ENCODE data around the gene MAMLD1. TPM values are rescaled to one million over a fixed set of nuclear protein-coding genes. Genes with fewer than 3 reads are reported as not detected.

MAMLD1 gene
- total RNA-seq, 1 donor from 2014 or later = 0.25 TPM

GRCh38 chrX:150329868-150330267, 33.2 kb upstream of the MAMLD1 start:
- Mint-ChIP-seq H3K27me3 (ENCODE audit: unreplicated experiment) (peaks cover 2% of the 10 kb centered on the region), H3K27ac (ENCODE audit: unreplicated experiment) (no peak overlapping the region), H3K9me3 (ENCODE audit: unreplicated experiment) (no peaks in the 10 kb centered on the region), H3K4me3 (ENCODE audit: unreplicated experiment) (no peak overlapping the region), H3K36me3 (ENCODE audit: unreplicated experiment) (peaks cover under 1% of the 10 kb centered on the region), H3K4me1 (ENCODE audit: low read depth, unreplicated experiment) (no peaks in the 10 kb centered on the region)
- DNase-seq = no peak
- TF ChIP-seq CTCF (IDR thresholded peaks at IDR 0.05; ENCODE audit: partially characterized antibody, unreplicated experiment) = no peak

GRCh38 chrX:150332023-150332422, 31.1 kb upstream of the MAMLD1 start:
- Mint-ChIP-seq H3K4me1 (ENCODE audit: low read depth, unreplicated experiment) (no peaks in the 10 kb centered on the region), H3K27ac (ENCODE audit: unreplicated experiment) (no peak overlapping the region), H3K36me3 (ENCODE audit: unreplicated experiment) (no peaks in the 10 kb centered on the region), H3K9me3 (ENCODE audit: unreplicated experiment) (no peaks in the 10 kb centered on the region), H3K27me3 (ENCODE audit: unreplicated experiment) (no peaks in the 10 kb centered on the region), H3K4me3 (ENCODE audit: unreplicated experiment) (no peak overlapping the region)
- DNase-seq = no peak
- no peak for TF ChIP-seq CTCF (IDR thresholded peaks at IDR 0.05; ENCODE audit: partially characterized antibody, unreplicated experiment)

DNA sequence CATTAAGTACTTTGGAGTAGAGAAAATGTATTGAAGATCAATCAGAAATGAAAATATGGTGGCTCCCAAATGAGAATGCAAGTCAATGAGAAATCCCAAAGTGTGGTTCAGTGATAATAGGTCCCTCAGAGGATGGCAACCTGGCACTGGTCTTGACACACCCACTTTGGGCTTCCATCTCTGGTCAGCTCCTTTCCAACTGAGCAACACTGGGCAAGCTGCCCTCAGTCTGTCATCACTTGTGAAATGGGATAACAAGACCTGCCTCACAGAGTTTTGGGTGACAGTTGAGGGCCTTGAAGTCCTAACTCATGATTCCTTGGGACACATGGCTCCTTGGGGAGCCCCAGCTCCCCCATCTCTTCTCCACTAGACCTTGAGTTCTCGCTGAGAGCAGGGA, 29.0 kb upstream of the MAMLD1 start:
- H3K27ac Mint-ChIP-seq (ENCODE audit: unreplicated experiment) = no peak overlapping the region
- H3K27me3 Mint-ChIP-seq (ENCODE audit: unreplicated experiment) = peaks cover 2% of the 10 kb centered on the region
- DNase-seq = no peak
- TF ChIP-seq CTCF (IDR thresholded peaks at IDR 0.05; ENCODE audit: partially characterized antibody, unreplicated experiment) = no peak
- H3K4me3 Mint-ChIP-seq (ENCODE audit: unreplicated experiment) = no peak overlapping the region
- no peaks in the 10 kb centered on the region for H3K36me3 Mint-ChIP-seq (ENCODE audit: unreplicated experiment)
- no peaks in the 10 kb centered on the region for H3K9me3 Mint-ChIP-seq (ENCODE audit: unreplicated experiment)
- H3K4me1 Mint-ChIP-seq (ENCODE audit: low read depth, unreplicated experiment) = no peaks in the 10 kb centered on the region

- Mint-ChIP-seq H3K27ac (ENCODE audit: unreplicated experiment) (no peak overlapping the region), H3K4me3 (ENCODE audit: unreplicated experiment) (no peak overlapping the region), H3K4me1 (ENCODE audit: low read depth, unreplicated experiment) (no peaks in the 10 kb centered on the region), H3K36me3 (ENCODE audit: unreplicated experiment) (no peaks in the 10 kb centered on the region), H3K9me3 (ENCODE audit: unreplicated experiment) (no peaks in the 10 kb centered on the region), H3K27me3 (ENCODE audit: unreplicated experiment) (peaks cover 2% of the 10 kb centered on the region)
- no peak for DNase-seq
- TF ChIP-seq CTCF (IDR thresholded peaks at IDR 0.05; ENCODE audit: partially characterized antibody, unreplicated experiment) = no peak
These were observed 28.1 kb upstream of the MAMLD1 start for GRCh38 chrX:150334981-150335380.

GRCh38 chrX:150337026-150337425, 26.1 kb upstream of the MAMLD1 start:
- no peak for TF ChIP-seq CTCF (IDR thresholded peaks at IDR 0.05; ENCODE audit: partially characterized antibody, unreplicated experiment)
- no peaks in the 10 kb centered on the region for H3K9me3 Mint-ChIP-seq (ENCODE audit: unreplicated experiment)
- H3K27ac Mint-ChIP-seq (ENCODE audit: unreplicated experiment) = no peak overlapping the region
- no peaks in the 10 kb centered on the region for H3K4me1 Mint-ChIP-seq (ENCODE audit: low read depth, unreplicated experiment)
- no peak overlapping the region for H3K4me3 Mint-ChIP-seq (ENCODE audit: unreplicated experiment)
- peaks cover 2% of the 10 kb centered on the region for H3K27me3 Mint-ChIP-seq (ENCODE audit: unreplicated experiment)
- H3K36me3 Mint-ChIP-seq (ENCODE audit: unreplicated experiment) = no peaks in the 10 kb centered on the region
- no peak for DNase-seq
